Dermis microvascular lymphatic vessel endothelial cell (primary cell): ENCODE data around the gene PPP1R36. TPM values are rescaled to one million over a fixed set of nuclear protein-coding genes. Genes with fewer than 3 reads are reported as not detected.
"Not testable (repeated sequence)": the region's sequence is repeated elsewhere in the genome, so short reads cannot be mapped to it uniquely, and the experiment has no call there.

ENCODE experiments used
- DNase-seq, 2 donors: peaks; one replicate each; pipeline versions ENCODE4 v3.0.0 to v3.0.0-alpha.2; 2010; ENCODE audit warnings: low read depth in 2 of 2
- total RNA-seq: library from RNA; depleted of rRNA; stranded (reverse); fragments of >200 nt; gene quantifications from 2 replicates; pipeline ENCODE4 v1.2.1, GENCODE V29; 2014

Gene PPP1R36
- total RNA-seq, 1 donor from 2014 or later = 0.39 TPM

GRCh38 chr14:64566651-64567122 lies 16.9 kb downstream of the PPP1R36 start:
- peak in 1 of 2 donors; percentile 81 for DNase-seq

- DNase-seq = peak; percentile 80 to 86
Observed at GRCh38 chr14:64569138-64569631, 19.4 kb downstream of the PPP1R36 start.

- not testable (repeated sequence) for DNase-seq
Observed at GRCh38 chr14:64569646-64570045, 19.9 kb downstream of the PPP1R36 start.

- DNase-seq = no peak
Observed at GRCh38 chr14:64572386-64573104, 22.8 kb downstream of the PPP1R36 start.

DNA sequence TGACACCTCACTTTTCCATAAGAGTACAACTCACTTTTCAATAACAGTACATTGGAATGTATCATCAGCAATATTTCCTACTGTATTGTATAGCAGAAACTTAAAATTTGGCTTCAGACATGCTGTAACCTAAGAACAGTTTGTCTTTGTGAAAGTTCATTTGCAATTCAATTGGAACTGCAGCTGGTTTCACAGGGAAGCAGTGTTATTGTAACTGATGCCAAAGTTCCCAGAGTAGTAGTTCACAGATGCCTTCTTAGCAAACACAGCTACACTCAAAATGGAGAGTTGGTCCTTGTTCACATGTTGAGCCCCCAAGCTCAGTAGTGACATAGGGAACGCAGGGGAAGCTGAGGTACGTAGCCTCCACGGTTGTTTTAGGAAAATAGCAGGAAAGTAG lies 23.3 kb downstream of the PPP1R36 start:
- no peak for DNase-seq

DNA sequence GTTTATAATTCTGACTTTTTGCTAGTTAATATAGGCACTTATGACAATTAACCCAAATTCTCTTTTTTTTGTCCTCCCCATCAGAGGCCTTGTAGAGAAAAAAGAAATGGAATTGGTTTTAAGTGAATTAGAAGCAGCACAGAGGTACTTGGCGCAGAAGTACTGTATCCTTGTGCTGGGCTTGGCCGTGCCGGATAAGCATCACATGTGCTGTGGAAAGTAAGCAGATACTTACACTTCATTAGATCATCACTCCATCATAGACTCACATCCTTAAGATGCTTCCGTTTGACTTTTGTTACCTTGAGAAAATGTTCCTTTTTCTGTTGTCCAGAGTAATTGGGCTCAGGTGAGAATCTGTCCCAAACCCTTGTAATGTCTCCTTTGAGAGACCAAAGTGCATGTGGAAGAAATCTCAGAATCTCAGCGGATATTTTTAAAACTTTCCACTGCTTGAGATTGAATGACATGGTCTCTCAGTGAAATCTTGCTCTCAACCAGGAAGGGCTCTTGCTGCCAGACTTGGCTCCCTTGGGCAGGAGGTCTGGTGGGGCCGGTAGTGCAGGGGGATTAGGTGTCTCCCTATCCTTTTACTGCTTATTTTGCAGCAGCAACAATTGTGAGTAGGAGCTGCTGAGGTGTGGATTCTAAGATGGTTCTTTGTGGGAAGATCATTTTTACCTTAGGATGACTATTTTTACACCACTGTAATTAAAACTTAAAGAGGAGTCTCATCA lies 24.8 kb downstream of the PPP1R36 start:
- no peak for DNase-seq

DNA sequence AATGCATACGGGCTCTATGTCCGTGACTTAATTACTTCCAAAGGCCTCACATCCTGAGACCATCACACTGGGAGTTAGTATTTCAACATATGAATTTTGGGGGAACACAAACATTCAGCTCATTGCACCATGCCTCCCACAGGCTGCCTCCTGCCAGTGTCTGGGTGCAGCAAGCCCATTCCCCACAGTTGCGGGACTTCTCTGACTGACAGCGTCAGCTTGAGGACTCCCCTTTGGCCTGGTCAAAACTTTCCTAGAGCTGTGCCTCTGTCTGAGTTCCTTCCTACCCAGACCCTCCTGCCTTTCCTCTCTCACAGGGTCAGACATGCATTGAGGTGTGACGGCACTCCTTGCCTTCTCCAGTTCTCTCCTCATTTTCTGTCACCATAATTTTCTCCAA lies 27.4 kb downstream of the PPP1R36 start:
- no peak for DNase-seq

DNA sequence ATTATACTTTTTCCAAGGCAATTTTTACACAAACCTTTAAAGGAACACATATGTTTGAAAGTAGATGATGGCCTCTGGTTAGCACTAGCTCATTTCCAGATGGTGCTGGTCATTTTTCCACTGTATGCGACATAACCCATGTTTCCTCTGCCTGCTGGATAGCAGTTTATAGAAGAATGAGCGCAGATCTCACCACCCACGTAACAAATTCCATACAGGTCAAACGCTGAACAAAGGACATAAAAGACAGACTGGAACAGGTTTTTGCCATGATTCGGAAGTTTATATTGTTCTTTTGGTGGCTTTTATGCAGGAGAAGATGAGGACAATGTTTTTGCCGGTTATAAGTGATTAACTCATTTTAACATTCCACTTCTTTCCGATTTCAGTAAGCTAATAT lies 30.7 kb downstream of the PPP1R36 start:
- DNase-seq = peak; percentile 48 to 80

DNA sequence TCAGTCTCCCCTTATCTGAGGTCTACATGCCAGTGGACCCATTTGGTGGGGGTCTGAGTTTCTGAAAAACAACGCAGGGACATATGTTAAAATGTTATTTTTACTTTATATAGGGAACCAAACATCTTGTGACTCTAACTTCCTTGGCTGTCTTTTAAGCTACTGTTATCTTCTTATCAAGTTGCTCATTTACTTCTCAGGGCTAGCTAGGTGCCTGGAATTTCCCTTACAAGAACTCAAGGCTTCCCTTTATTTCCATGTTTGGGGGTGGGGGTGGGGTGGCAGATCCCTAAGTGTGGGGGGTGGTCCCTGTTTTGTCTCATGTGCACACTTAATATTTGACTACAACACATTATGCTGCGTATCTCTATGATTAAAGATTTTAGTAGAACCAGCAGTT lies 31.6 kb downstream of the PPP1R36 start:
- peak in 1 of 2 donors; percentile 5 for DNase-seq

DNA sequence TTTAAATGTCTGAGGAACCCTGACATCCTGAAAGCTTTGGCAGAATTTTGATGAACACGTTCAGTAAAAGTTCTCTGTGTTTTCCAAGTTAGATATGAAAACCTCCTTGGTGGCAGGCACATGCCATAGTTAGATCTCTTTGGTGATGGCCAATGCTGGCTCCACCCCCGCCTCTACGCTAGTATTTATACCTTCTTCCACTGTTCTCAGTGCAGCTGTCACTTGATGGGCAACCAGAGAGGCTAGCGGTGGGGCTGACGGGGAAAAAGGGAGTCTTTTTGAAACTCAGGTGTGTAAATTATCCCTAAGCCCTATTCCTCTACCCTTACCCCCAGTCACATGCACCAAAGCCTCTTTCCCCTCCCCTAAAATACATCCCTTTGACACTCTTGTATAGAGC lies 32.1 kb downstream of the PPP1R36 start:
- DNase-seq = no peak

- no peak for DNase-seq
Observed at GRCh38 chr14:64584190-64584589, 34.4 kb downstream of the PPP1R36 start.

GRCh38 chr14:64591809-64592208 lies 42.0 kb downstream of the PPP1R36 start:
- DNase-seq = no peak

DNA sequence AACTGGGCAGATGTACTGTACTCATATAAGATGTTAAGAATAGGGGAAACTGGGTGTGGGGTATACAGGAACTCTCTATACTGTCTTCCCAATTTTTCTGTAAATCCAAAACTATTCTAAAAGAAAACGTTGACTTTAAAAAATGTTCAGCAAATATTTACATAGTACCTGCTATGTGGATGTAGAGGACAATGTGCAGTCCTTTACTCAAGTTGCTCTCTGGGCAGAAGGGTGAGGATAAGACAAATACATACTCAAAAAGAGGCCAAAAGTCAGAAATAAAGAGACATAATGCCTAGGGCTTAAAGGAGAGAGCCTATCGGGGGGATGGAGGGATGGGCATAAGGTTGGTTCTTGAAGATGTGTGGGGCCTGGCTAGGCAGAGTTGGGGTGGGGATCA lies 44.7 kb downstream of the PPP1R36 start:
- DNase-seq = no peak

DNA sequence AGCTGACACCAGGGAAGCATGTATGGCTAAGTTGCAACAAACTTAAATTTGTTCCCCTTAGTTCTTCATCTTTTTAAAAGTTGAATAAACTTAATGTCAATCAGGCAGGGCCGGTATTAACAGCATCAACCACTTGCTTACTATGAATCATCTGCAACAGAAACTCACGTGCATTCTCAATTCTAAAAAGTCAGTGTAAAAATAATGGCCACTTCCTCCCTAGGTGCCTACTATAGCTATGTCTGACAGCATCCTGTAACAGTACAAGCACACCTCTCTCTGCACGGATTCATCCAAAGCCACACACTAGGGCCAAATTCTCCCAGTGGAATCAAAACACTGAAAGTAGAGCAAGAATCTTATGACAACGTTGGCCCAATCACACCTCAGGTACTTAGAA lies 48.6 kb downstream of the PPP1R36 start:
- DNase-seq = no peak

DNA sequence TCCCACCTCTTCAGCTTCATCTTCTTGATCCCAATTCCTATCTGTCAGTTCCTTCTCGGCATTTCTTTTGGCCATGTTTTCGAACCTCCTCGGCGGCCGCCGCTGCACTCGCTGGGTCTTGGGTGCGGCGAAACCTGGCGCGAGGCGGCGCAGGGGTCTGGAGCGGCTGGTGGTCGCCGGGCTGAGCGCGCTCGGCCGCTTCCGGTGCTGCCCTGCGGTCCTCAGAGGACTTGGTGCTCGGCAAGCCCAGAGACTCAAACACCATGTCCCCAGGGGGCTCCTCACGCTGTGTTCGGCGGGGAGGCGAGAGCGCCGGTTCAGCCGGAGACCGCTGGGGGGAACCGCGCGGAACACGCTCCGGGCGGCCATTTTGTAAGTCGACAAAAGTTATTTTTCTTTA lies 51.8 kb downstream of the PPP1R36 start:
- no peak for DNase-seq

GRCh38 chr14:64602826-64603225 lies 53.1 kb downstream of the PPP1R36 start:
- DNase-seq = no peak

- DNase-seq = no peak
Observed at GRCh38 chr14:64604001-64604400, 54.2 kb downstream of the PPP1R36 start.

DNA sequence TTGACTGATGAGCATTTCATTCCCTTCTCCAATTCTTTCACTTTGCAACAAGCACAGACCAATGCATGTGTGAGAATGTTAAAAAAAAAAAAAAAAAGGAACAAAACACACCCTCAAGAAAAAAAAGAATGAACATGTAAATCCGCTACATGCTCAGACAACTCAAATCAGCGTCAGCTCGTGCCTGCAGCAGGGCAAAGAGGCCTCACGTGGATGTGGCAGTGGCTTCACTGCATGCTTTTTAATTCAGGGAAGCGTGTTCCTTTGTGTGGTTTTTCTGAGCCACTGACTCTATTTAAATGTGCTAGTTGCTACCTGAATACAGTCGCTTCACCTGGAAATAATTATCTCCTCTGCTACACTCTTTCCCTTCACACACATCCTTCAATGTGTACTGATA lies 55.1 kb downstream of the PPP1R36 start:
- DNase-seq = no peak

- no peak for DNase-seq
Observed at GRCh38 chr14:64605926-64606685, 56.3 kb downstream of the PPP1R36 start.

- DNase-seq = no peak
Observed at GRCh38 chr14:64610049-64610746, 60.4 kb downstream of the PPP1R36 start.

DNA sequence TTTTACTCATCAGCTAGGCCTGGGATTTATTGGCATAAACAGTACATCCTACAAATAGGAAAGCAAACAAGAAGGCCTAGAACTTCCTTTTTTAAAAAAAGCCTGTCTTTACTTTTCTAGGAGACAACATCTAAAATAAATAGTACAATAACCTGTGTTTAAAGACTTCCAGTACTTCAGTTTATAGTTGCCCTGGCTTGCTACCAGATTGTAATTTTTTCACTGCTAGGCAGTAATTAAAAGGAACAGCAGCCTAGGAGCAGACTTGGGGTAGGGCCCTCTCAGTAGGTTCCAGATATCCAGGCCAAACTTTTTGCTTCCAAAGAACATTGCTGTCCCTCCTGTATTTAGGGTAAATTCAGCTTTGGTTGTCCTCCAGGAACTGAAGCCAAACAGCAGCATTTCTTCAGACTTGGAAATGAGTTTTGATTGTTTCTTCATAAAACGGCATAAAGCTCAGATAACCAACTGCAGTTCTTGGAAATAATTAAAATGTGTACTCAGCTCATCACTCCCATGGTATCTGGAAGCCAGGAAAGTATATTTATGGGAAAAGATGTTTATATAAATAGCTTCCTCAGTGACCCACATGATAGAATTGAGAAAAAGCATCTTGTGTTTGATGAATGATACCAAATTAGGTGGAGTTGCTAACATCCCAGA lies 61.7 kb downstream of the PPP1R36 start:
- DNase-seq = no peak
